GM18873 (cell line): ENCODE data around the gene KDM6A.
A peak's percentile ranks its signal among the peaks of the same experiment; 100 is the strongest.
"Not testable (repeated sequence)": the region's sequence is repeated elsewhere in the genome, so short reads cannot be mapped to it uniquely, and the experiment has no call there.

Experiments
- ATAC-seq: cut with Tn5 transposase; IDR thresholded peaks from one replicate; pipeline ENCODE4 v1.9.1; 2021; ENCODE audit warnings: mild to moderate bottlenecking, moderate library complexity, moderate number of reproducible peaks; ENCODE audit not compliant: unreplicated experiment, low FRiP score

The KDM6A gene

DNA sequence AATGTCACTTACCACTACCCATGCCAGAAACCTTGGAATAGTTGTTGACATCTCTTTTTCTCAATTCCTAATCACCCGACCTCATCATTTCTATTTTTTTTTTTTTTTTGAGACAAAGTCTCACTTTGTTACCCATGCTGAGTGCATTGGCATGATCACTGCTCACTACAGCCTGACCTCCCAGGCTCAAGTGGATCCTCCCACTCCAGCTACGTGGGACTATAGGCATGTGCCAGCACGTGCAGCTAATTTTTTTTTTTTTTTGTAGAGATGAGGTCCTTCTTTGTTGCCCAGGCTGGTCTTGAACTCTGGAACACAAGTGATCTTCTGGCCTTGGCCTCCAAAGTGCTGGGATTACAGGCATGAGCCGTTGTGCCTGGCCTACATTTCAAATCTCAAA lies 12.0 kb downstream of the KDM6A start:
- ATAC-seq, result no peak

DNA sequence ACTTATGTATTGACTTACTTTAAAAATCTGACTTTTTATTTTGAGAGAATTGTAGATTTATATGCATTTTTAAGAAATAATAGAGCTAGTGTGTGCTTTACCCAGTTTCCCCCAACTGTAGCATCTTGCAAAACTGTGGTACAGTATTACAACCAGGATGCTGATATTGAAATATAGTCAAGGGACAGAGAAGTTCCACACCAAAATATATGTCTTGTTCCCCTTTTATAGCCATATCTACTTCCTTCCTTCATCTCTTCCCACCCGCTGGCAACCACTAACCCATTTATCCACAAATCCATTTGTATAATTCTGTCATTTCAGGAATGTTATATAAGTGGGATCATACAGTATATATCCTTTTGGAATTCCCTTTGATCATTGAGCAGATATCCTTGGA lies 16.8 kb downstream of the KDM6A start:
- ATAC-seq, result no peak

DNA sequence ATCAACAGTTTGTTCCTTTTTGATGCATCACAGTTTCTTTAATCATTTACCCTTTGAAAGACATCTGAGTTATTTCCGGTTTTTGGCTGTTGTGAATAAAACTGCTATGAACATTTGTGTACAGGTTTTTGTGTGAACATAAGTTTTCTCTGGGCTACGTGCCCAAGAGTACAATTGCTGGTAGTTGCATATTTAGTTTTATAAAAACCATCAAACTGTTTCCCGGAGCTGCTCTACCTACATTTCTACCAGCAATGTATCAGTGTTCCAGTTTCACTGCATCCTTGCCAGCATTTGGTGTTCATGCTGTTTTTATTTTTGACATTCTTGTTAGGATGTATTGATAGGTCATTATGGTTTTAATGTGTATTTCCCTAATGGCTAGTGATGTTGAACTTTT lies 17.3 kb downstream of the KDM6A start:
- no peak for ATAC-seq

DNA sequence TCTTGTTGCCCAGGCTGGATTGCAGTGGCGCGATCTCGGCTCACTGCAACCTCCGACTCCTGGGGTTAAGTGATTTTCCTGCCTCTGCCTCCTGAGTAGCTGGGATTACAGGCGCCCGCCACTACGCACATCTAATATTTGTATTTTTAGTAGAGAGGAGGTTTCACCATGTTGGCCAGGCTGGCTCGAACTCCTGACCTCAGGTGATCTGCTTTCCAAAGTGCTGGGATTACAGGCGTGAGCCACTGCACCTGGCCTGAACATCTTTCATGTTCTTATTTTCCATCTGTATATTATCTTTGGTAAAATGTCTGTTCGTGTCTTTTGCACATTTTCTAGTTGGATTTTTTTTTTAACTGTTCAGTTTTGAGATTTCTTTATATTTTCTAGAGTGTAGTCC lies 17.7 kb downstream of the KDM6A start:
- ATAC-seq, result not testable (repeated sequence)

DNA sequence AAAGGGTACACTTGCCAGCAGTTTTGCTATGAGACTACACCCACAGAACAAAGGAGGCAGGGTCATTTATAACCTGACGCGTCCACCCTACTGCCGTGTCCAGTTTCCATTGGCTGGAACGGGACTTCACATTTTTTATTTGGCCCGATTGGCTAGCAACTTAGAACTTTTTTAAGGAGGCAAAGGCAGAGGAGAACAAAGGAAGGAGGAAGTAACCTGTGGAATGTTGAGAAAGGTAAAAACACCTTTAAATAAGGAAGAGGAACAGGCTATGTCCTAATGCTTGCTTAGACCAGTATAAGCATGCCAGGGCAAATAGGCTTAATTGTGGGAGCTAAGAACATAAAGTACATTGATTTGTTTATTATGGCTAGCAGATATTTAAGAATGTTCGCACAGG lies 18.7 kb downstream of the KDM6A start:
- no peak for ATAC-seq

DNA sequence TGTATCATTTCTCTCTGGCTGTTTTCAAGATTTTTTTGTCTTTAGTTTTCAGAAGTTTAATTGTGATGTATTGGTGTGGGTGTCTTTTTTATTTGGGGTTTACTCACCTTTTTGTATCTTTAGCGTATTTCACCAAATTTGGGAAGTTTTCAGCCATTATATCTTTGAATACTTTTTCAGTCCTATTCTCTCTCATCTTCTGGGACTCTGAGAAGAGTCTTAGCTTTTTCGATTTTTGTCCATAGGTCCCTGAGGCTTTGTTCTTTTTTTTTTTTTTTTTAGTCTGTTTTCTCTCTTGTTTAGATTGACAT lies 23.8 kb downstream of the KDM6A start:
- no peak for ATAC-seq

DNA sequence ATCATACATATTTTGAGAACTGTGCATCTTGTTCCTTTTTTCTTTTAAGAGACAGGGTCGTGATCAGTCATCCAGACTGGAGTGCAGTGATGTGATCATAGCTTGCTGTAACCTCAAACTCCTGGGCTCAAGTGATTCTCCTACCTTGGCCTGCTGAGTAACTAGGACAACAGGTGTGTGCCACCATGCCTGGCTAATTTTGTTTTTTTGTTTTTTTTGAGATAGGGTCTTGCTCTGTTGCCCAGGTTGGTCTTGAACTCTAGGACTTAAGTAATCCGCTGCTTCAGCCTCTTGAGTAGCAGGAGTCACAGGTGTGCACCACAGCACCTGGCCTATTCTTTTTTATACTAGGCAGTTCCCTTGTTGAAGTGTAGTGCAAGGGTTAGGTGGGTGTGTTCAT lies 24.6 kb downstream of the KDM6A start:
- no peak for ATAC-seq

DNA sequence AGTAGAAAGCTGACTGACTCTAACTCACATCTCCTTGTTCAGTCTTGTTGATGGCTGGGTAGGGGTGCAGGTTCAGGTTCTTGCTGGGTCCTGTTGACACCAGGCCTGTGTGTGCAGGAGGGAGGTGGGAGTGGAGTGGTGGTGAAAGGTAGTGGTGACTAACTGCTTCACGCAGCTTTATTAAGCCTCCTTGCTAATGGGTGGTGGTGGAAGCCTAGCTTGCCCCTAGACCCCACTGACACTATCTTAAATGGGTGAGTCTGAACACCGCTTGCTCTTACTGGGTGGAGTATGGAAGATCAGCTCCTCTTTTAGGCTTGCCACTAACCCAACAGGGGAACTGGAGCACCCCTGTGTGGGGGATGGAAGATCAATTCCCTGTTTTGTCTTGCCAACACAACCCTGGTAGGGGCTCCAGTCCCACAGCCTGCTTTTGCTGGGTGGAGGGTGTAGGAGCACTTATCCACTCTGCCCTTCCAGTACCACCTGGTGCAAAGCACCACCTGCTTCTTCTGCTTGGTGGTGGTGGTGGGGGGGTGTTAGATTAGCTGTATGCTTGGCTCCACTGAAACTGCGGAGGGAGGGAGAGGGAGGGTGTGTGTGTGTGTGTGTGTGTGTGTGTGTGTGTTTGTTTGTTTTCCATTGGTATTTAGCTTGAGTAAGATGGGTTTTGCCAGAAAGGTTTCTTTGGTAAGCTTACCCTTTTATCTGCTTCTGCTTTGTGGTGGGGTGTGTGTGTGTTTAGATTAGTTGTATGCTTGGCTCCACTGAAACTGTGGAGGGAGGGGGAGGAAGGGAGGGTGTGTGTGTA lies 25.6 kb downstream of the KDM6A start:
- no peak for ATAC-seq

DNA sequence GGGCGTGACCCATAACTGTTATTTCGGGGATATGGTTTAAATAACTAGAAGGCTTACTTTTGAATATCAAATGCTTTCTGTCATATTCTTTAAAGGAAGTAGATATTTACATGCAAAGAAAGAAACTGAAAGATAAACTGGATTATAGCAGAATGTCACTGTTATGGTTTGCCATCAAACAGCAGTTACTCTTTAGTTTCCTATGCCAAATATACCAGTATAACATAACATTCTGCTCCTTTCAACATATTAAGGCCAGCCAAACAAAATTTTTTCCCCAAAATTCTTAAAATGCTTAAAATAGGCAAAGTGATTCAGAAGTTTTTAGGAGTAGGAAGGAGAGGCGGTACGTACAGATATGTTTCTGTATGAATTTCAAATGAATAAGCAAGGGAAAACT lies 27.0 kb downstream of the KDM6A start:
- no peak for ATAC-seq

DNA sequence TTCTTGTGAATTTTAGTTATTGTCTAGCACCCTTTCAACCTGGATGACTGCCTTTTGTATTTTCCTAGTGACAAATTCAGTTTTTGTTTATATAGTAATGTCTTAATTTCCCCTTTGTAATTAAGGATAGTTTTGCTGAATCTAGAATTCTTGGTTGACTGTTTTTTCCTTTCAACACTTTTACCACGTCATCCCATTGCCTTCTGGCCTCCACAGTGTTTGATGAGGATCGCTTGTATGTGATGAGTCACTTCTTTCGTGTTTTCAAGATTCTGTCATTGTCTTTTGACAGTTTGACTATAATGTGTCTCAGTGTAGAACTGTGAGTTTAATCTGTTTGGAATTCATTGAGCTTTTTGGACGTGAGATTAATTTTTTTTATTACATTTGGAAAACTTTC lies 30.1 kb downstream of the KDM6A start:
- ATAC-seq, result no peak

DNA sequence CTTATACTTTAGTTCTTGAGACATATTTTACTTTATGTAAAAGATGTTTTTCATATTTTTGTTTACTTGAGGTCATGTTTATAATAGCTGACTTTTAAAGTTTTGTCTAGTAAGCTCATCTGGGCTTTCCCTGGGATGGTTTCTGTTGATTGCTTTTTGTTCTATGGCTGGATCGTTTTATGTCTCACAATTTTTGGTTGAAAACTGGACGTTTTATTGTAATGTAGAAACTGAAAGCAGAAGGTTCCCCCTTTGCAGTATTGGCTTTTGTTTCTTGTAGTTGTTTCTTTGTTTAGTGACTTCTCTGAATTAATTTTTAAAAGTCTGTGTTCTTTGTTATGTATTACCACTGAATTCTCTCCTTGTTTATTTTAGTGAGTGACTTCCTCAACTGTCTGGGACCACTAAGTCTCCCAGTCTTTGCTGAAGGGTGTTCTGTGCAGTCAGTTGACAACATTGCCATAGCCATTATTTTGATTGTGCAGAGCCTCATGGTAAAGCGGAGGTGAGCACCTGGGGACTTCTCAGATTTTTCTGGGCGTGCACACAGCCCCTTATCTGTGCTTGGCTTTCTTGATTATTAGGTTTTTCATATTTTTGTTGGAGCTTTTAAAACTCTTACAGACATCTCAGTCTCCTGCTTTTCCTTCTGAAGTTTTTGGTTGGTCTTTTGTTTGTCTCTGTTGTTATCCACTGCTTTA lies 31.0 kb downstream of the KDM6A start:
- no peak for ATAC-seq

DNA sequence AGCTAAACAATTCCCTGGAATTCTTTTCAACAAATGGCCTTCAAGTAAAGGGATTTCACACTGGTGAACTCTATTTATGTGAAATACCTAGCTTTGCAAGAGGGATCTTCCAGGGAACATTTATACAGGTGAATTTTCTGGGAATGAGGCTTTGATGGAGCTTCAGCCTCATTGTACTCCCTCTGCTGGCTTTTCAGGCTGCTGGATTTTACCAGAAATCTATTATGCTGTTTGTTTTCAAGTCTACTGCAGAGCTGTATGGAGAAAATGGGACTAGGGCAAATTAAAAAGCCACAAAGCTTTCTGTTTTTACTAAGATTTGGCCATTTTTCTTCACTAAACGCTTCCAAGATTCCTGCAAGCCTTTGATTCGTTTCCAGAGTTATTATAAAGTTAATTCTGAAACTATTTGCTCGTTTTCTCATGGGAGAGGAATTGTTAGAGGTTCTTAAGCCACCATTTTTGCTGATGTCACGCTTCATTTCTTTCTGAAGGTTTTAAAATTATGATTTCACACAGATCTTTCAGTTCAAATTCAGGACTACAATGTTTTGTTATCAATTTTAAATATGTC lies 31.6 kb downstream of the KDM6A start:
- ATAC-seq, result no peak

DNA sequence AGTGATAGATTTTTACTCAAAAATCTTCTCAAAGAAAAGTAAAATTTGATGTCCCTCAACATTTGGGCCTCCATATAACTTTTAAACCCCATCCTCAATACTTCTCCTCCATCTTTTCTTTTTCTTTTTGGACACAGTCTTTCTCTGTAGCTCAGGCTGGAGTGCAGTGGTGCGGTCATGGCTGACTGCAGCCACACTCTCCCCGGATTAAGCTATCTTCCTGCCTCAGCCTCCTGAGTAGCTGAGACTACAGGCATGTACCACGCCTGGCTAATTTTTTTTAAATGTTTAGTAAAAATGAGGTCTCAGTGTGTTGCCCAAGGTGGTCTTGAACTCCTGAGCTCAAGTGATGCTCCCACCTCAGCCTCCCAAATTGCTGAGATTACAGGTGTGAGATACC lies 33.1 kb downstream of the KDM6A start:
- no peak for ATAC-seq

DNA sequence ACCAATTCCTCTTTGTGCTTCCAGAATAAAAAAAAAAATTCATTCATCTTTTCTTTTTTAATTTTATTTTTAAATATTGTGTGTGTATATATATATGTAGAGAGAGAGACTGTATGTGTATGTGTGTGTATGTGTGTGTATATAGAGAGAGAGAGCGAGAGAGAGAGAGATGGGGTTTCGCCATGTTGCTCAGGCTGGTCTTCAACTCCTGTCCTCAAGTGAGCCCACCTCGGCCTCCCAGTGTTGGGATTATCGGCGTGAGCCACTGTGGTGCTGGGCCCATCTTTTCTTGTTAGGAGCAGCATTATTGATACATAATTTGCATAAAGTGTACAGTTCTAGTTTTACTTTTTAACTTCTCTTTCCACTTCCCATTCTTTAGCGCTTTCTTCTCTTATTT lies 33.6 kb downstream of the KDM6A start:
- ATAC-seq, result no peak

DNA sequence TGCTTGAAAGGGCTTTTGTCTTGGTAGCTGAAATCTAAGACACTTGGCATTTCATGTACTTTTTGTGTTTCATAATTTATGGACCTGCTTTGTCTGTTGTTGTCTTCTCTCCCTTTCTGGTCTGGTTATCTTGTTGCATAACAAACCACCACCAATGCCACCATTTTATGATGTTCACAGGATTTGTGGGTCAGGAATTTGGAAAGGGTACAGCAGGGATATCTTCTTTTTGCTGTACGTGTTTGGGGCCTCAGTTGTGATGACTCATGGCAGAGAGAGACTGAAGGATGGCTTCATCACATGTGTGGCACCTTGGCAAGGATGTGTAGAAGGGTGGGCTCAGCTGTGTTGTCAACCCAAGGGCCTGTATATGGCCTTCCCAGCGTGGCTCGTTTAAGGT lies 35.2 kb downstream of the KDM6A start:
- no peak for ATAC-seq

DNA sequence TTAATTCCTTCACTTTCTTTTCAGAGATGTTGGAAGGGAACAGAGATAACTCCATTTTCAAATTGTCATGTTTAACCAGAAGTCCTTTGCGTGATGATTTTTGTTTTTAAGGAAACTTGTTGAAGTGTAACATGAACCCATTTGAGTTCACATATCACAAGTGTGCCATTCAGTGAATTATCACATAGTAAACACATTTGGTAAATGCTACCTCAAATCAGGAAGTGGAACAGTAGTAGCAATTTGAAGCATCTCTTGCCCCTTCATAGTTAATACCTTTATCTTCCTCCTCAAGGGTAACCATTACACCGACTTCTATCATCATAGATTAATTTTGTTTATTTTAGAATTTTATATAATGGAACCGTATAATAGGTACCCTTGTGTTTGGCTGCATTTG lies 35.8 kb downstream of the KDM6A start:
- no peak for ATAC-seq

DNA sequence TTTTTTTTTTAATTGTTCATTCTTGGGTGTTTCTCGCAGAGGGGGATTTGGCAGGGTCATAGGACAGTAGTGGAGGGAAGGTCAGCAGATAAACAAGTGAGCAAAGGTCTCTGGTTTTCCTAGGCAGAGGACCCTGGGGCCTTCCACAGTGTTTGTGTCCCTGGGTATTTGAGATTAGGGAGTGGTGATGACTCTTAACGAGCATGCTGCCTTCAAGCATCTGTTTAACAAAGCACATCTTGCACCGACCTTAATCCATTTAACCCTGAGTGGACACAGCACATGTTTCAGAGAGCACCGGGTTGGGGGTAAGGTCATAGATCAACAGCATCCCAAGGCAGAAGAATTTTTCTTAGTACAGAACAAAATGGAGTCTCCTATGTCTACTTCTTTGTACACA lies 37.5 kb downstream of the KDM6A start:
- ATAC-seq, result not testable (repeated sequence)

DNA sequence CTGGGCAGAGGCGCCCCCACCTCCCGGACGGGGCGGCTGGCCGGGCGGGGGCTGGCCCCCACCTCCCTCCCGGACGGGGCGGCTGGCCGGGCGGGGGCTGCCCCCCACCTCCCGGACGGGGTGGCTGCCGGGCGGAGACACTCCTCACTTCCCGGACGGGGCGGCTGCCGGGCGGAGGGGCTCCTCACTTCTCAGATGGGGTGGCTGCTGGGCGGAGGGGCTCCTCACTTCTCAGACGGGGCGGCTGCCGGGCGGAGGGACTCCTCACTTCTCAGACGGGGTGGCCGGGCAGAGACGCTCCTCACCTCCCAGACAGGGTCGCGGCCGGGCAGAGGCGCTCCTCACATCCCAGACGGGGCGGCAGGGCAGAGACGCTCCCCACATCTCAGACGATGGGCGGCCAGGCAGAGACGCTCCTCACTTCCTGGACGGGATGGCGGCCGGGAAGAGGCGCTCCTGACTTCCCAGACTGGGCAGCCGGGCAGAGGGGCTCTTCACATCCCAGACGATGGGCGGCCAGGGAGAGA lies 38.1 kb downstream of the KDM6A start:
- not testable (repeated sequence) for ATAC-seq

DNA sequence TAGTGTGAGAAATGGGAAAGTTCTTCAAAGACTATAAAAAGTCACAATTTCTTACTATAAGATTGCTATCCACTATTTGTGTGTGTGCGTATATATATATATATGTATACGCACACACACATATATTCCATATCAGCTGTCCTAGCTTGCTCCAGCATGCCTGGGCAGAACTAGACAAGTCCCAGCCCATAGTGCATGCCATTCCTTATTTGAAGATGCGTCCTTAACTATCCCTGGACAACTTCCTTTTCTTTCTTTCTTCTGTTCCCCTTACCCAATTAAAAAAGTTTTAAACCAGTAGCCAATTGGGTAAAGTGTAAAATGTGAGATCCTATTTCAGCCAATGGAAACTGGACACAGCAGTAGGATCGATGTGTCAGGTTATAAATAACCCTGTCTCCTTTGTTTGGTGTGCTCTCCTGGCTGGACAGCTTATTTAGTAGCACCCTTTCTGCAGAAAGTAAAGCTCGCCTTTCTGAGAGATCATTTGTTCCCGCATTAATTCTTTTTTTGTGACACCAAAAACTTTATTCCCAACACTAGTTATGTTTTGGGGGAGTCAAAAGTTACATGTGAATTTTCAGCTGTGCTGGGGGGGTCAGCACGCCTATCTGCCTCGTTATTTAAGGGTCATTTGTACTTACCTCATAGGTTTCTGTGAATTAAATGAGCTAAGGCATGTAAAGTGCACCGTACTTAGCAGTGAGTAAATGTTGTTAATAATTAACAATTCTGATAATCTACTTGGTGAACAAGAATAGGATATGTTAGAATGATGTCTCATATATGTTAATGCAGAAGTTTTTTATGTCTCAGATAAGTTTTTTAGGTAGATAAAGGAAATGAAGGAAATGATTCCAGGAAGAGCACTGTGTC lies 40.9 kb downstream of the KDM6A start:
- peak; percentile 25 for ATAC-seq

DNA sequence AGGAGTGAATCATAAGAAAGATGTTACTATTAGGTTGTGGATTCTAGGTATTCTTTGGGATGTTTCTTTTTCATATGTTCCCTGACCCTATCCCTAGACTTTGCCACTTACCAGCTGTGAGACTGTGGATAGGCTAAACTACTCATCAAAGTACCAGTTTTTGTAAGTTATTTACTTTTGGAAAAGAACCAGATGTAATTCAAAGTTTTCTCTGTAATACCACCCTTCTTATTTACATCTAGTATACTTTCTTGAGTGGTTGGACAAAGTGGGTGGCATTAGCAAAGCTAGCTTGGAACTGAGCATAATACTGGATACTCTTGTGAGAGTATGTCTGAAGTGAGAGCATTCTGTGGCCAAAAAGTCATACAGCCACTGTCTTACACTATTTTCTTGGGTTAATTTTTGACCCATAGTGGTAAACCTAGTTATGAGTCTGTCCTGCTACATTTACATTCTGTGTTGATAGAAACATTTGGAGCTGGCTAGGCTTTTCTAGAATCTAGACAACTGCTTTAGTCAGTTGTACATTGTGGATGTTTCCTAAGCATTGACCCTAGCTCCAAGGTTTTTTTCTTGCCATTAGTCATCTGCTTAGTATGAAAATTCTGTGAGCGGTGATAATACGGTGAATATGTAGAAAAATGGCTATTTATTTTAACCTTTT lies 41.7 kb downstream of the KDM6A start:
- peak; percentile 87 for ATAC-seq
